GM12864 (cell line): ENCODE measurements around the gene SLC6A3.

ENCODE experiments used
- DNase-seq: peaks from one replicate; pipeline ENCODE4 v3.0.0-alpha.2; 2011; ENCODE audit warnings: low read depth
- H3K4me3 ChIP-seq: 2 replicates; pipeline ENCODE4 v1.5.1; 2011; ENCODE audit warnings: mild to moderate bottlenecking, low read depth, low read length, control low read depth
- CTCF ChIP-seq: IDR thresholded peaks from 2 replicates; pipeline ENCODE4 v1.5.1; 2011; ENCODE audit warnings: low read depth, mild to moderate bottlenecking, moderate library complexity, low read length, control low read depth, inconsistent platforms; ENCODE audit errors: missing control alignments

The SLC6A3 gene

GRCh38 chr5:1359031-1359645, 86.1 kb downstream of the SLC6A3 start:
- DNase-seq = no peak
- no peak for TF ChIP-seq CTCF
- no peak overlapping the region for H3K4me3 ChIP-seq

- H3K4me3 ChIP-seq = no peak overlapping the region
- no peak for TF ChIP-seq CTCF
- DNase-seq = no peak
Measured at GRCh38 chr5:1358726-1359025, 86.6 kb downstream of the SLC6A3 start.

GRCh38 chr5:1357946-1358725, 87.1 kb downstream of the SLC6A3 start:
- no peak overlapping the region for H3K4me3 ChIP-seq

GRCh38 chr5:1356873-1357787, 88.1 kb downstream of the SLC6A3 start:
- no peak overlapping the region for H3K4me3 ChIP-seq
- no peak for TF ChIP-seq CTCF
- no peak for DNase-seq

More at GRCh38 chr5:1357946-1358725, 87.1 kb downstream of the SLC6A3 start:
- no peak for TF ChIP-seq CTCF
- DNase-seq = no peak

- no peak overlapping the region for H3K4me3 ChIP-seq
- TF ChIP-seq CTCF = no peak
- DNase-seq = no peak
Measured at GRCh38 chr5:1354576-1354975, 90.7 kb downstream of the SLC6A3 start.

GRCh38 chr5:1352231-1353219, 92.7 kb downstream of the SLC6A3 start:
- no peak overlapping the region for H3K4me3 ChIP-seq
- DNase-seq = no peak
- no peak for TF ChIP-seq CTCF
